Right kidney (tissue), 9 donors: ENCODE results near the gene NBPF15.
"Not testable (repeated sequence)": the region's sequence is repeated elsewhere in the genome, so short reads cannot be mapped to it uniquely, and the experiment has no call there.

ENCODE experiments used
- DNase-seq: peaks from one replicate; pipeline ENCODE4 v3.0.0-alpha.2; 2016
- long read RNA-seq, 8 donors: transcript quantifications; one replicate each; lab custom pipeline, GENCODE V29; 2026

NBPF15 gene, protein sequence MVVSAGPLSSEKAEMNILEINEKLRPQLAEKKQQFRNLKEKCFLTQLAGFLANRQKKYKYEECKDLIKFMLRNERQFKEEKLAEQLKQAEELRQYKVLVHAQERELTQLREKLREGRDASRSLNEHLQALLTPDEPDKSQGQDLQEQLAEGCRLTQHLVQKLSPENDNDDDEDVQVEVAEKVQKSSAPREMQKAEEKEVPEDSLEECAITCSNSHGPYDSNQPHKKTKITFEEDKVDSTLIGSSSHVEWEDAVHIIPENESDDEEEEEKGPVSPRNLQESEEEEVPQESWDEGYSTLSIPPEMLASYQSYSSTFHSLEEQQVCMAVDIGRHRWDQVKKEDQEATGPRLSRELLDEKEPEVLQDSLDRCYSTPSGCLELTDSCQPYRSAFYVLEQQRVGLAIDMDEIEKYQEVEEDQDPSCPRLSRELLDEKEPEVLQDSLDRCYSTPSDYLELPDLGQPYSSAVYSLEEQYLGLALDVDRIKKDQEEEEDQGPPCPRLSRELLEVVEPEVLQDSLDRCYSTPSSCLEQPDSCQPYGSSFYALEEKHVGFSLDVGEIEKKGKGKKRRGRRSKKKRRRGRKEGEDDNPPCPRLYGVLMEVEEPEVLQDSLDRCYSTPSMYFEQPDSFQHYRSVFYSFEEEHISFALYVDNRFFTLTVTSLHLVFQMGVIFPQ
- long read RNA-seq, donor 1, partial matches to known transcripts = 0 of 1 reads
- long read RNA-seq, donor 1, other reads (novel, unspliced or antisense) = 0 of 1 reads
- long read RNA-seq, donor 2 = 0 reads
- long read RNA-seq, donor 3, partial matches to known transcripts = 0 of 1 reads
- long read RNA-seq, donor 3, other reads (novel, unspliced or antisense) = 0 of 1 reads
- long read RNA-seq, donor 4 = 0 reads
- long read RNA-seq, donor 5, partial matches to known transcripts = 20 of 20 reads
- long read RNA-seq, donor 5, other reads (novel, unspliced or antisense) = 0 of 20 reads
- long read RNA-seq, donor 6 = 0 reads
- long read RNA-seq, donor 7 = 0 reads
- long read RNA-seq, donor 8, full-length matches to known transcripts = 3 of 3 reads
- long read RNA-seq, donor 8, partial matches to known transcripts = 0 of 3 reads
- long read RNA-seq, donor 8, other reads (novel, unspliced or antisense) = 0 of 3 reads

DNA sequence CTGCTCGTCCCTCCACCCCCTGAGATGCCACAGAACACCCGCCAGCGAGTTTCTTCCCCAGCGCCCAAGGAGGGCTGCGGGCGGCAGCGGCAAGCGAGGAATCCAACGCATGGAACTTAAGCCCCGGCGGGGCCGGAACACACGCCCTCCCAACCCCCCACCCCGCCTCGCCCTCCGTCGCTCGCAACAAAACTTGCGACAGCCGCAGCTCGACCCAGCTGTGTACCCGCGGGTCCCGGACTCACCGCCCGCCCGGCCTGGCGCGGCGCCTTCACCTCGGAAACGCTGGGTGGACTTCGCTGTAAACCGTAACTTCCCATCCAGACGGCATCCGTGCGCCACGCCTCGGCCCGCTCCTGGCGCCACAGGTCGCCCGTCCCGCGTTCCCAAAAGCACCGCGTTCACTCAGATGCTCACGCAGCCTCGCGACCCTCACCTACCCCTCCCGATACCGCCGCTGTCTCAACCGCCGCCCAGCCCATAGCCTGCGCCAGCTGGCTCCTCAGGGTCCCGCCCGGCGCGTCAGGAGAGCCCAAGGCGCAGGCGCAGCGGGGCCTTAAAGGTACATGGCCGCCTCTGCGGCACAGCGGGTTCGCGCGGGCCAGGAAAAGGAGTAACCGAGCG lies at the start of gene NBPF15:
Gene NBPF15 (minus strand): TSS at position 534 of the 624 bp plus-strand sequence. CDS start 21,666 bp downstream, outside the sequence.
- DNase-seq = peak; percentile 84

- not testable (repeated sequence) for DNase-seq
These were observed 35.0 kb upstream of the NBPF15 start for GRCh38 chr1:144496429-144496828.

- not testable (repeated sequence) for DNase-seq
These were observed 32.7 kb upstream of the NBPF15 start for GRCh38 chr1:144494130-144494529.

- DNase-seq = not testable (repeated sequence)
These were observed 28.9 kb upstream of the NBPF15 start for GRCh38 chr1:144490394-144490793.

DNA sequence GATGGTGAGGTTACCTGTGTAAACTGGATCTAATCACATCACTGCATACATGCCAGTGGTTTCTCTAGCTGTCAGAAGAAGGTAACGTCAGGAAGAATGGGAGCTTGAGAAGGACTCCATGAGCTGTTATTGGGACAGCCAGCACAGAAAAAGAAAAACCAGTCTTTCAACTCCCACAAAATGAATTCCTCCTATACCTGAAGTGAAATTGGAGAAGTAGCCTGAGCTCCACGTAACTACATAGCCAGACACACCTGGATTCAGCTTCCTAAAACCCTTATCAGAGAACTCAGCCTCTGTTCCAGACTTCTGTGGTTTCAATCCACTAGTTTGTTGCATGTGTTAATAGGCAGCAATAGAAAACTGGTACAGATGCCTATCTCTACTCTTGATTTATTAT lies 25.5 kb upstream of the NBPF15 start:
- DNase-seq = peak; percentile 2

- not testable (repeated sequence) for DNase-seq
These were observed 23.9 kb upstream of the NBPF15 start for GRCh38 chr1:144485048-144485993.

GRCh38 chr1:144473897-144474296 lies 12.4 kb upstream of the NBPF15 start:
- DNase-seq = not testable (repeated sequence)

DNA sequence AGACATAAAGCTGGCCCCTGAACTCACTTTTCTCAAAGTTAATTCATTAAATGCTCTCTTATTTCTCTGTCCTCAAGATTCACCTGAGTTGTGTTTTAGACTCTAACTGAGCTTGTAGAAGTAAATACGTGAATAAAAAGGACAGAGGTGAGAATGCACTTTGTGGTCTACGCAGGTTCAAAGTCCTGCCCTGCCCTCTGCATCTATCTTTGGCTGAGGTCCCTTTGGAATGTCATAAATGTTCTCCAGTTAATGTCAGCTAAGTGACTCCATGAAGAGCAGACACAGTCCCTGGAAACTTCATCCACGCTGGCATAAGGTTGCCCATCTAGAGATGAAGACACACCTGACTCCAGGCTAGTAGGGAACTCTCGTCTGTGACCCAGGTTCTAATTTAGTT lies 10.0 kb upstream of the NBPF15 start:
- DNase-seq = not testable (repeated sequence)

DNA sequence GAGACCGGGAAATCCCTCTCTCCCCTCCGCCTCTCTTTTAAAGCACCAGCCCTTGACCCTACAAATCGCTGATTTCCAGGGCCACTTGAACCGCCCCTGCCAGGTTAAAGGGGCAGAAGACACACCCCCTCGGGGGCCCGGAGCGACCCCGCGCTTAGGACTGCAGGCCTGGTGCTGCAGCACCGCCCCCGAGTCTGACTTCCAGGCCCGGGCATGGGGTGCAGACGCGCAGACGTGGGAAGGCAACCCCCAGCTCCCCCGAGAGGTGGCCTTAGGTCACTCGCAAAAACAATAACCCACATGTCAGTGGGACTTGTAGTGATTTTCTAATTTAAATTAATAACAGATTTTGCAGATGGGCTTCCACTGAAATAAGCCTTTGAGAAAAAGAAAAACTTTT lies 309 bp upstream of the NBPF15 start:
- DNase-seq = not testable (repeated sequence)

DNA sequence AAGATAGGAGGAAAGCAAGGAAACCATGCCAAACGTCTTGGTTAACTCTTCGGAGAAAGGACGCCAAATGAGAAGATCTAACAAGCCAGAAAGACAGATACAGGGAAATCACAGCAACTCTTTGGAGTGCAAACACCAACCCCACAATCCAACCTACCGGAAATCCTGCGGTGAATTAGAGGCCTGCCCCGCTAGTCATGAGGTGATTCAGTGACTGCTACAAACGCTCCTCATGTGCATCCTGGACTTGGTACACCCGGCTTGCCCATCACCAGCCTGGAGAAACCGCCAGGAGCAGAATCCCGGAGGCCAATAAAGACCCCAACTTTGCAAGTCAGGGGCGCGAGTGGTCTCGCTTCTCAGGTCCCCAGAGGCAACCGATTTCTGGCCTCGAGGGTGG lies 783 bp downstream of the NBPF15 start:
- DNase-seq = not testable (repeated sequence)

- DNase-seq = not testable (repeated sequence)
These were observed 19.1 kb downstream of the NBPF15 start for GRCh38 chr1:144442402-144442801.

DNA sequence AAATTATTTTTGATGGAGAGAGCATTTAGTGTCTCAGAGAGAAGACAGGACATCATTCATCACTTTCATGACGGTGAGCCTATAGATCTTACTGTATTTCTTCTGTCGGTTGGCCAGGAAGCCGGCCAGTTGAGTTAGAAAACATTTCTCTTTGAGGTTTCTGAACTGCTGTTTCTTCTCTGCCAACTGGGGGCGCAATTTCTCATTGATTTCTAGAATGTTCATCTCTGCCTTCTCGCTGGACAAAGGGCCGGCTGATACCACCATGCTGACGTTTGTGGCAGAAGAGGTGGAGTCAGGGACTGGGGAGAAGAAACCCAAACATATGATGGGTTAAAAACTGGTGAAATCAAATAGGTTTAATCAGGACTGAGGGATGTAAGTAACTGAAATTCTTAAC lies 21.7 kb downstream of the NBPF15 start:
- not testable (repeated sequence) for DNase-seq

DNA sequence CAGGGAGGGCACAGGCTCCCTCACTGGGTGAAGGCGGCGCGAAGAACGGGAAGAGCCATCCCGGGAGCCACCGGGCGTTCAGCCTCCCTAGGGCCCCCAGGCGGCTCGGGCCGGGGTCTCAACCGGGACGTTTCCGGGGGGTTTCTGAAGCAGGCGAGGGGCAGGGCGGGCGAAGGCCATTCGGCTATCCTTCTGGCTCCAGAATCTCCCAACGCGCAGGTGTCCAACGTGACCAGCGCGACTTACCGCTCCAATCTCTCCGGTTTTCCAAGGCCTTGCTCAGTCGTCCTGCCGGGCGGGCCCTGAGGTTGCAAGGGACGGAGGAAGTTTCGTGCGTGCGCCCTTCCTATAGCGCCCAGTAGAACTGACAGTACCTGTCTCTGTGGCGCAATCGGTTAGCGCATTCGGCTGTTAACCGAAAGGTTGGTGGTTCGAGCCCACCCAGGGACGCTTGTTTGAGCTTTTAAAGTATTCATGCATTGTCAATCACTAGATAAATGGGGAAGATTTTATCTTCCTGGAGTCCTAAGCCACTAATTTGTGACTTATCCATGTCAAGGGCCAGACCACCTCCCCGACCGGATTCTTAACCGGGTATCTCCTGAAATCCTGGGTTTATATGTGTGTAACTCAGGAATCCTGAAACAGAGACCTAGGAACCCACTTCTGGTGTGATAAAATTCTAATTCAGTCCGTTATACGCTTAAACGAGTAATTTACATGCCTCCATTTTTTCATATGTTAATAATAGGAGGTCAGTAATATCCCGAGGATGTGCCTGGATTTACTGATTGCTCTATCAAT lies 42.4 kb downstream of the NBPF15 start:
- peak; percentile 57 for DNase-seq

DNA sequence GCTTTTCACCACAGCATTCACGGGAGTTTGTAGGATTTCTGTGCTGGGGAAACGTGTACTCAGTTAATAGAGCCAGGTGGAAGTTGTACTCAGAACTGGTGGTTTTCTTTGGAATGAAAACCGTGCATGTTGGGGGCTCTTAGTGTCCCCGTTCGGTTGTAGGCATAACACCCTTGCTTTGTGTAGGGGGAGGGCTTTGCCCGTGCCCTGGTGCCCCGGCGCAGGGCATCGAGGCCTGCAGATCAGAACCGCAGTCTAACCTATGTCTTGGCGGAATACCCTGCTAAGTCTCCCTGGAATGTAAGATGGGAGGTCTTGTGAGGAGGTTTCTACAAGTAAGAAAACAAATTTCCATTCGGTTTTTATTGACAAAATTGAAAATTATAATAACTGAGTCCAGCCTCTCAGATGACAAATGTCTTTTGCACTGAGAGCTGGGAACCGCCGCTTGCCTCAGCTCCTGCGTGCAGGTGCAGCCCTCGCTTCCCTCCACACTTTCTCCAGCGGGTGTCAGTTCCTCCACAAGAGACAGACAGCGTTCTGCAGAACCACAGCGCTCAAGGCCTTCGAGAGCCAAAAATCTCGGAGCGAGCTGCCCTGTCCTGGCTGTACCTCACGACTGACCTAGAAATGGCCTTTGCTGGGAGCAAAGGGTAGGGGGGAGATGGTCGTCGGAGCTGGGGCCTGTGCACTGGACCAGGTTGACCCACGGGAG lies 47.9 kb downstream of the NBPF15 start:
- not testable (repeated sequence) for DNase-seq

DNA sequence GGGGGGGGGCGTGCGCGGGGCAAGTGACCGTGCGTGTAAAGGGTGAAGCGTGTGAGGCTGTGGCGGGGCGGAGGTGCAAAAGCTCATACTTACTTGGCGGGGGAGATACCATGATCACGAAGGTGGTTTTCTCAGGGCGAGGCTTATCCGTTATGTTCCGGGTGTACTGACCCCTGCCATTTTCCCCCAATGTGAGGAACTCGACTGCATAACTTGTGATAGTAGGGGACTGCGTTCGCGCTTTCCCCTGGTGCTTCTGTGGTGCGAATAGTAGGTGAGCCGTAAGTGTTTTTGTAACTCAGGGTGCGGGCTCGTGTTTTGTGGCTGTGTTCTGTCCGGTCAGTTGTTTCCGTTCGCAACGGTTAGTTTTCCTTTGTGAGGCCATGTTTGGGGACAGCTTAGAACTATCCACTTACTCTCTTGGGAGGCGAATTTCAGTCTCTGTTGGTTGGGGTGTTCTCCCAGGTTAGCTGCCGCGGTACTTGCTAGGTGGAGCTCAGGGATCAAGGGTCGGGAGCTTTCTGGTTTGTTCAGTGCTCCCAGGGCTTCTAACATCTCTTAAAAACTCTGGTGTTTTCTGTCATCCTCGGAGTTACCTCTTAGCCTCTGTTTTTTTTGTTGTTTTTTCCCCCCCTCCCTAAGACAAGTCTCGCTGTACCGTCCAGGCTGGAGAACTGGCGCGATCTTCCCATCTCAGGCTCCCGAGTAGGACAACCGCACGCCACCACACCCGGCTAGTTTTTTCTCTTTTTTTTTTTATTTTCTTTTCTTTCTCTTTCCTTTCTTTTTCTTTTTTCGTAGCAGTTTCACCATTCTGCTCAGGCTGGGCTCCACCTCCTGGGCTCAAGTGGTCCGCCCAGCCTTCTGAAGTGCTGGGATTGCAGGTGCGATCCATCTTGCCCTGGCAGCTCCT lies 48.7 kb downstream of the NBPF15 start:
- DNase-seq = peak; percentile 75

DNA sequence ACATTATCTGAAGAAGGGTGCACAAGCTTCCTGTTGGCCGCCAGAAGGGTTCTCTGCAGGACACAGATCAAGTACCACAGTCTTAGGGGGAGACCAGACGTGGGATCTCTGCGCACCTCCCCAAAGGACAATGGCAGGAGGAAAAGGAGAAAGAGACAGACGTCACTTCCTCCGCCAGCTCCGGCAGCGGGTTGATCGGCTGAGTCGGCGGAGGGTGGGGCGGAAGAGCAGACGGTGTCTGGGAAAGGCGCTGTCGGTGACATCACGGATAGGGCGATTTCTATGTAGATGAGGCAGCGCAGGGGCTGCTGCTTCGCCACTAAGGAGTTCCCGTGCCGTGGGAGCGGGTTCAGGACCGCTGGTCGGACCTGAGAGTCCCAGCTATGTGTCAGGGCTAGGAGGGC lies 49.4 kb downstream of the NBPF15 start:
- DNase-seq = peak; percentile 52

DNA sequence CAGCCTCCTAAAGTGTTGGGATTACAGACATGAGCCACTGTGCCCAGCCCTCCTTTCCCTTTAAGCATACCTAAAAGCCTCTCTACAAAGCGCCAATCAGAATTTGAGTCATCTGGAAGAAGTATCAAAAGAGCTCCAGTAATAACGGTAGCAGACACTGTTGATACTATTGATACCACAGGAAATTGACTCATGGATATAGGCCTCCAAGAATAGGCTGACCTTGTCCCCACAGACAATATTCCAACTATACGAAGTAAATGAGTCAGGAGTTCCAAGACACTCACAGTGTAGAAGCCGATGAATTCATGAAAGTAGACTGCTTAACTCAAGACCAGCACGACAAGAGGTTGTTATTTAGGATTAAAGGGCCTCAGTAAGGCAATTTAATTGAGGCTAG lies 58.7 kb downstream of the NBPF15 start:
- DNase-seq = not testable (repeated sequence)

DNA sequence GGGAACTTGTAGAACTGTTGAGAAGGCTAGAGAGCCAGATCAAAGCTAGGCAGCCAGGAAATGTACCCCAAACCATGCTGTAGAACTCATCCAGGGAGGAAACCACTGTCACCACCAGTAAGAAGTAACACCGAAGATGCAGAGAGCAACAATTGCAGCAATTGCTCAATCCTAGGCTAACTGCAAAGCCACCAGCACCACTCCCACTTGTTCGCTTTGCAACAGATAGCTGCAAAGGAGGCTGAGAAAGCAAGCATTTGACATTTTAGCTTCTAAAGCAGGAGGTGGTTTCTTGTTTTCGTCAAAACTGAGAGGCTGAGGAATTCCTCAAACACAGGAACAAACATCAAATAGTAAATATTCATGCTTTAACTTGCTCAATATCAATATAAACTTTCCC lies 89.8 kb downstream of the NBPF15 start:
- DNase-seq = not testable (repeated sequence)
